ENCODE results near the gene SUGCT.
"Not testable (repeated sequence)": the region's sequence is repeated elsewhere in the genome, so short reads cannot be mapped to it uniquely, and the experiment has no call there.

The SUGCT gene

DNA sequence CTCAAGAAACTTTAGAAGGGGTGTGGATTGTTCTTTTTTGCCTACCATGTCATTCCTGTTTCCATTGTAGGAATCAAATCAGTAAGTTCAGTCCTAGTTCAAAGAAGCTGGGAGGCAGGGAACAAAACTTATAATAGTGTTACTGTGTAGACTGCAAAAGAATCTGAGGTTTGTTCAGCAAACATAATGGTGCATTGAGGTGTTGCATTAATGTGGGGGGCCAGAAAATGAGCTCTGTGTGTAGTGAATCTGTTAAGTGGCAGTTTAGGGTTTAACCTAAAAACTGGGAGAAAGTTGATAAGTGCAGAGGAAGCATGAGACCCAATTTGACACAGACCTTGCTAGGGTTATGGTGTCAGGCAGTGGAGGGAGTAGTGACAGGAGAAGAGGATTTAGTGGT lies 197.7 kb downstream of the SUGCT start:
- no peak for DNase-seq

DNA sequence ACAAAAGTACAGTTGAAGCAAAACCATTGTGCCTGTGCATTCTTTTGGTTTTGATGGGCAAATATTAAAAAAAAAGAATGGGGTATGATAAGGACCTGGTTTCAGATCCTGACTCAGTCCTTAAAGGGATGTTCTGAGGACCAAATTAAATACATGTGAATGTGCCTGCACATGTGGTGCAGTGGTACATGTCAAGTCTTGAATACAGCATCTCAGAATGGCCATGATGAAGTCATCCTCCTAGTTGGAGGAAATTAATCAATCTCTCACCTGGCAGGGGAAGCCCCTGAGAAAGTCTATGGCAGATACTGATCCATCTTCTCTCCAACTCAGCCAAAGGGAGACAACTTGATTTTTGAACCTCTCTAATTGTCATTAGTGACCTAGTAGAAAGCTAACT lies 207.0 kb downstream of the SUGCT start:
- no peak for DNase-seq

DNA sequence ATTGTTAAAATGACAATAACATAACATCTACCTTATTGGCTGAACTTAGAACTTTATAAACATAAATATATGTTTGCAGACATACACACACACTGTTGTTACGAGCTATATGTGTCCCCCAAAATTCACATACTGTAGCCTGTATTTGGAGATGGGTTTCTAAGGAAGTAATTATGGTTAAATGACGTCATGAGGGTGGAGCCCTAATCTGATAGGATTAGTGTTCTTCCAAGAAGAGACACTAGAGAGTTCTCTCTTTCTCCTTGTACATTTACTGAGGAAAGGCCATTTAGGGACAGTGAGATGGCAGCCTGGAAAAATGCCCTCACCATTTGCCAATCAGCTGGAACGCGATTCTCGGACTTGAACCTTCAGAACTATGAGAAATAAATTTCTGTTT lies 211.7 kb downstream of the SUGCT start:
- no peak for DNase-seq

DNA sequence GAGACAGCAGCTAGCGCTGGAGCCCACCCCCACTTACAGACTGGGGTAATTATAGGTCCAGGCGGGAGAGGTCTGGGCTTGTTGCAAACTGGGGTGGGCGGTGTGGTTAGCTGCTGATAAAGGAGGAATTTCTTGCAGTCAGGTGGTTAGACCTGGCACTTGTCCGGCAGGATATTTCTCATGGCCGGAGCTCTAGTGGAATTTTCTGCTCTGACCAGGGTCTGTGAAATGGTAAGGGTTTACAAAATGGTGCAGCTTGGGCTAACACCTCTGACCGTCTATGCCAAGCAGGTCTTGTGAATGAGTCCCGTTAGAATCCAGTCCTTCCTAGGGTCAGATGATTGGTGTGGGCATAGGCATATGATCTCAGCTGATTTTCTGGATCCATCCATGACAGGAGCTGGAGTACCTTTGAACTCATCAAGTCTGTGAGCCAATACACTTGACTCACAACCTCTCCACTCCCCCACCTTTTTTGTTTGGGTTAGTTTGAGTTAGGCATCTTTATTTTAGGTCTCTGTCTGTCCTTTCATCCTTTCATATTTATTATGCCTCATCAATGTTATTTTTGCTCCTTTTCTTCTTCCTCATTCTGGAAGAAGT lies 213.4 kb downstream of the SUGCT start:
- no peak for DNase-seq

DNA sequence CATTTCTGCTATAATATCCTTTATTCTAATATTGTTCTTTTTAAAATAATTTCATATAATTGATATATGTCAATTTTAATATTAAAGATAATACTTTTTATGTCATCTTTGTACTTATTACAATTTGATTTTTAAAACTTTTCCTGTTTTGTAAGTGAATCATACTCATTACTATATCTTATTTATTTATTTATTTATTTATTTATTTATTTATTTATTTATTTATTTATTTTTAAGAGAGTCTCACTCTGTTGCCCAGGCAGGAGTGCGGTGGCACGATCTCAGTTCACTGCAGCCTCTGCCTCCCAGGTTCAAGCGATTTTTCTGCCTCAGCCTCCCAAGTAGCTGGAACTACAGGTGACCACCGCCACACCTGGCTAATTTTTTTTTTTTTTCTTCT lies 215.3 kb downstream of the SUGCT start:
- DNase-seq: no peak

DNA sequence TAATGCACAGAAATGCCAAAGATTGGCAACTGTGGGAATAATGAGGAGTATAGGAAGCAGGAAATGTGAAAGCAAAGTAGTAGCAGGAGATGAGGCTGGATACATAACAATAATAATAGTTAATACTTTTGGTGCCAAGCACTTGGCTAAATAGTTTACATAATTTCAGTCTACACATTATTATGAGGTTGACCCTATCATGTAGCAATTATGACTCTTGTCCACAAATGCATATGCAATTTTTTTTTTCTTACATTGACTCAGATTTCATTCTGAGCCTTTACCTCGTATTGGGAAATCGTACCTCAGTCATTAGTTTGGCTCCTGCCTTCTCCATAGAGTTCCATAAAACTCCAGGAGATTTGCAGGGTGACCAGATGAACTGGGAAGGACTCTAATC lies 219.9 kb downstream of the SUGCT start:
- DNase-seq: no peak

DNA sequence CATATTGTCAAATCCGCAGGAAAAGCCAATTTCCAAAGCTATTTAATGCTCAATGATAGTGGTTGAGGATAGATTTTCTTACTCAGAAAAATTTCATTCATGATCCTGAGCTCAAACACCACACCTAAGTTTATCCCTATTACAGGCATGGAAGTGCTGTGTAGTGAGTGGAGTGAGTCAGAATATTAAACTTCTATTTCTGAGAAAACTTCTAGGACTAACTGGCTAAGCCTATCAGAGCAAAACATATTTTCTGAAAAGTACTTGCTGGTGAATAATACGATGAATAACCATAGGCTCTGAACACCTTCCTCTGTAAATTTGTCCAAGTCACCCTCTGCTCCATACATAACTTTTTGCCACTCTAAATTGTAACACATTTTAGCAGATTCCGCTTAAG lies 221.5 kb downstream of the SUGCT start:
- no peak for DNase-seq

DNA sequence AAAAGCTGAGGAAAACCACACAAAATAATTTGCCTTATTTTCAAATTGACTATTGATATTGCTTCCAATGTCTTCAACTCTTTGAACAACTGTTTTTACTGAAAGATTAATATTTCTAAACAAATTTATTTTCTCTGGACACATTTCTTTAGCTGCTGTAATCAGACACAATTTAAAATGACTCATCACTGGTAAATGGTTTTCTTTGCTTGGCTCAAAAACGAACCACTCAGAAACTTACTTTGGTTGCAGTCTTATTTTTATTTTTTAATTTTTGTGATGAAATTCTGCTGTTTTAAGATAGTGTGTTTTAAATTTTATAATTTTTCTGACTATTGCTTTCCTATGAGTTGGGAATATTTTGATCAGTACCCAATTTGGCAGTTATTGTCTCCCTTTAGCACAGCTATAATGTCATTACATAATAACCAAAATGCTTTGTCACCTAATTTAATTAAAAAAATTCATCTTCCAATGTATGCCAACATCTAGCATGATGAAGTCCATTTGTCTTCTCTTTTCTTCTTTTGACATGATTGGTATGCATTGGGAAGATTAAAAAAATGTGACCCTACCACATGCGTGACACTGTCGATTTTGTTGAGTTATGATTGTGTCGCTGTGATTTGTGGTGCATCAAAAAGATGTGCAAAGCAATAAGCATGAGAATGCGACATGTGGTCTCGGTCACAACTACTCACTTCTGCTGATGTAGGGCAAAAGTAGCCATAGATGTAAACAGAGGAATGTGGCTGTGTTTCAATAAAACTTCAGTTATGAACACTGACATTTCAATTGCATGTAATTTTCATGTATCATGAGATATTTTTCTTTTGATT lies 222.3 kb downstream of the SUGCT start:
- no peak for DNase-seq

DNA sequence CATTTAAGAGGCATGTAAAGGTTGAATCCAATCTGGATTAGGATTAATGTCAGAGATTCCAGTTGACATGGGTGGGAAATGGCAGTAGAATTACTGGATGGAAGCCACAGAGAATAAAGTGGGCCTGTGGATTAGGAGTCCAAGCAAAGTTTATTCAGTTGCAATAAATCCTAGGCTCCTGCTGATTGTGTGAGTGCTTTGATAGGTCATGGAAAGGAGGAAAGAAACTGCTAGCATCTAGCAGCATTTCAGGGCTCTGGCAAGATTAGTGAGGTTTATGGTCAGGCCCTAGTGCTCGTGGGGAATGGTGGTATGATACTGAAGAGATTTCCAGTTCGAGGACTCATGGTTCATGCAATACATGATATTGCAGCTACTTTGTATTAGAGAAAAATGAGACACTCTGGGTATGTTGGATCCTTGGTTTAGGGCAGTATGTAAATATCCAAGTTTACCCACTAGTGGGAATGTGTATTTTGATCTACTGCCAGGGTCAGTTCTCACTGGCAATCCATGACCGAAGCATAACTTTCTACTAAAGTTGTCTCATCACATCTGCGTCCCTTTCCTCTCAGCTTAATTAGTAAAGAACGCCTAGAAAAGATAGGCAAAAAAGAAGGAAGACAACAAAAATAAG lies 235.0 kb downstream of the SUGCT start:
- DNase-seq: no peak

DNA sequence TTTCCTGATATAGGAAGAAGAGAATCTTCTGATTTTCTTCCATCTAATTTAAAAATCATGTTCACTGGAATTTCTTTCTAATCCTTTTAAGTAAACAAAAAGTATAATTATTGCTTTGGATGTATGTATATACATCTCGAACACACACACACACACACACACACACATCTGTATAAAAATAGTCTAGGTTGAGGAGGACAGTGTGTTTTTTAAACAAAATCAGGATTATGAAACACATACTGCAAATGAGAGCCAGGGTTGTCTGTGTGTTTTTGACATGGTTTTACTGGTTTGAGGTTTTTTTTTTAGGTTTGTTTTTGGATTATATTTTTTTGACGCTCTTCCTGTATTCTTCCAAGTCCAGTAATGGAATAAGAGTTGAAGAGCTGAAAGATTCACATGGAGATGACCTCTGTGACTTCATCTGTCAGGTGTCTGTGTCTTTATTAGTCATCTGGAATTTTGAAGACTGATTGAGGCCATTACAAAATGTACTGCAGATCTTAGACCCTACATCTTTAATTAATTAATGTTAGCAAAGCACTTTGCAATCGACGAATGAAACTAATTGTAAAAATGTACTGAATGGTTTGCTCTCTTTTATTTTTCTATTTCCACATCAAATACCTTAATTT lies 237.1 kb downstream of the SUGCT start:
- no peak for DNase-seq

DNA sequence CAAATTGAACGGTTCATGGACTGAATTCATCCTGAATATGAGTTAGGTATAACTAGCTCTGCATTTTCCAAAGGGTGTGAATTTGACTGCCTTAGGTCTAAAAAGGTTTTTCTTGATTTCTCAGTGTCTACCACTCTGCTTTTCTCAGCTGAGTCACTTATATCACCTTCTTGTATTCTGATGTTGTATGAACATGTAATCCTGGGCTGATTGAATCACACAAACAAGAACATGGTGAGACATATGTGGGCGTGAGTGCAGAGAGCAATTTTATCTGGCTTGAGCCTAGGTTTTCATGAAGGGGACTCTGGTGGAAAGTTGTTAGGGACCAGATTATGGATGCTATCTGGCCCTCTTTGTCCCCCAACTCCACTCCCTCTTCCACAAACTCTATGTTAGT lies 239.8 kb downstream of the SUGCT start:
- DNase-seq: no peak

DNA sequence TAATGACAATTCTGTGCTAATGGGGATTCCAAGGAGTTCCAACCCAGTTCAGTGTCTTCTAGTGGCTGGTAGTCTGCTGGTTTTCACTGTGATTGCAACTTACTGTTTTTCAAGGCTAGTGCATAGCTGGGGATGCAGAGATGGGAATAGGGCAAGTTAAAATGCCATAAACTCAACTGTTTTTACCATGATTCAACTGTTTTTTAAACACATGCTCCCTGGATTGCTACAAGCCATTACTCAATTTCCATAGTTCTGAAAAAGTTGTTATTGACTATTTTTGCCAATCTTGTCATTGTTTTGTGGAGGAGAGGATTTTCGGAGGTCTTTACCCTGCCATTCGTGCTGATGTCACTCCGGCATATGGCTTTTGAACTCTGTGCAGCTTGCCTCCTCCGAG lies 245.3 kb downstream of the SUGCT start:
- DNase-seq: no peak

DNA sequence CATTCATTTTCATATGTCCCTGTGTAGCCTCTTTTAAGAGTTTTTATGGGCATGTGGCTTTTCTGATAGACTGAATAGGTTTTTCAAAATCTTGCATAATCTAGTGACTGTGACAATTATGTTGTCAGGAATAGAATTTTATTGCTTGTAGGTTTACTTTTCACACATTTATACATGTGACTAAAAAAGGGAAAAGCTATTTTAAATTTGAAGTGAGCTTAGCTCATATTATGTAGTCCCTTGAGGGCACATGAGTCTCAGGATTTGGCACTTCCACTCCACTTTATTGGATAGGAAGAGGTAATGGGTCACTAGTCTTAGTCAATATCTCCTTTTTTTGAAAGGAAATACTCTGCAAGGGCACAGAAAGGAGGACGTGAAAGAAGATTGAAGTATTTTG lies 247.3 kb downstream of the SUGCT start:
- DNase-seq: no peak

DNA sequence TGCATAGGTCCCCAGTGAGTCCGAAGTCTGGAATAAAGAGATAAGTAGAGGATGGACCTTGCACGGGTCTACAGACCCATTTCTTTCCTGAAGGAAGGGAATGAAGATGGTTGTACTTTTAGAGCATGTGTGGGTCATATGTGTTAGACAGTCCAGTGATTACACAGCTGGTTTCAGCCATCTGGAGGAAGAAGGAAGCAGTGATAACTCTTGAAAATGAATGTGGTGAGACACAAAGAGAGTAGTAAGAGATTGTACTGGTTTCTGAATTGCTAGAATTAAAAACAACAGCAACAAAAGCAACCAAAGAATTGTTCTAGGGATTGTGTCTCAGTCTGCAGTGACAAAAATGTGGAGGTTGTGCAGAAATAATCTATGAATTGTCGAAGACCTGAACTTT lies 258.9 kb downstream of the SUGCT start:
- DNase-seq: no peak

DNA sequence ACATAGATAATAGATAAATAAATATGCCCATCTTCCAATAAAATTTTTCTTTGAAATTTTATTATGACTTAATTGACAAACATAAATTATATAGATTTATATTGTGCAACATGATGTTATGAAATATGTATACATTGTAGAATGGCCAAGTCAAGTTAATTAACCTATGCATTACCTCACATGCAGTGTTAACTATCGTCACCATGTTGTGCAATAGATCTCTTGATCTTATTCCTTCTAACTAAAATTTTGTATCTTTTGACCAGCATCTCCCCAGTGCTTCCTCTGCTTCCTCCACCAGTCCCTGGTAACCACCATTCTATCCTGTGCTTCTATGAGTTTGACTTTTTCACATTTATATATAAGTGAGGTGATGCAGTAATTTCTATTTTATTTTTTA lies 259.6 kb downstream of the SUGCT start:
- no peak for DNase-seq

DNA sequence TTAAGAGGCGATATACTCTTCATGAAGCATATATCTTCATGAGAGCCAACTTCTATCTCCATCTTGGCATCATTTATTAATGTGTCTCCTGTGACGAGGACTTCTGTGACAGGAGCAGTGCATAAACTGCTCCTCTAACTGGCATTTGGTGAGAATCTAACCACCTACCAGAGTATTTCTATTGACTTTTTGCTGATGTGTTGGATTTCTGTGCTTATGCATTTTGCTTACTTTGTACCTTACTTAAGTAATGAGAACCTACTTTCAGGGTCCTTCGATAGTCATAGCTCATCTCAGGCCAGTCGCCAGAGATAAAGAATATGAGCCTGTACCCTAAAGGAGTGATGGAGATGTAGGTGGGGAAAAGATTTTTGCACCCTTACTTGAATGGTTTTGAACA lies 265.7 kb downstream of the SUGCT start:
- DNase-seq: no peak

DNA sequence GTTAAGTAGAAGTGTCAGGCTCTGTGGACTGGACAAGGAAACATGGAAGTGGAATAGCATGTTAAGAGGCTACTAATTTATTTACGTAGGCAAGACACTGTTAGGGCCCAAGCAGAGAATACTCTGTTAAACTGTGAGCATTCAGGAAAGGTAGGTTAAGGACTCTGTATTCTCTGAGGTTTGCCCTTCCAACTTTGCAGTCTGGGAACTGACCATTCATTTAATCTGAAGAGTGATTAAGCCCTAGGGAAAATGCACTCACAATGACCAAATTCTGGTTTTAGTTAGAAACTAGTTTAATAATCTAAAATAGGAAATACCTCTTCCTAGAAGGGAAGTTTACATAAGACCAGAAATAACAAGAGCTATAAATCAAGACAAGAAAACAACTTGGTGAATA lies 266.6 kb downstream of the SUGCT start:
- no peak for DNase-seq

DNA sequence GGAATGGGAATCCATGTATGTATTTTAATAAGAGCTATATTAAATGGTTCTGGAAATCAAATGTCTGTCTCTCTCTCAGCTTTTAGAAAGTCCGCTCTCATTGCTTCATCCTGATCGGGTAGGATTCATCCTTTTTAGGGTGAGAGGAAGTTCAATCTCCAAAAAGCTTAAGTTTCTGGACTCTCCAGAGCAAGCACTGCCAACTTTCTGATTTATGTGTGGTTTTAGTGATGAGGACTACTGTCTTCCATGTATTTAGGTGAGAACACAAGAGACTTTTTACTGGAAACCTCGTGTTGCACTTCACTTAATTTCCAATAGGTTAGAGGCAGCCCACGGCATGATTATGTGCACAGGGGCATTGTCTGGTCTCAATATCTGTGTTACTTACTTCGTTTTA lies 267.9 kb downstream of the SUGCT start:
- no peak for DNase-seq

DNA sequence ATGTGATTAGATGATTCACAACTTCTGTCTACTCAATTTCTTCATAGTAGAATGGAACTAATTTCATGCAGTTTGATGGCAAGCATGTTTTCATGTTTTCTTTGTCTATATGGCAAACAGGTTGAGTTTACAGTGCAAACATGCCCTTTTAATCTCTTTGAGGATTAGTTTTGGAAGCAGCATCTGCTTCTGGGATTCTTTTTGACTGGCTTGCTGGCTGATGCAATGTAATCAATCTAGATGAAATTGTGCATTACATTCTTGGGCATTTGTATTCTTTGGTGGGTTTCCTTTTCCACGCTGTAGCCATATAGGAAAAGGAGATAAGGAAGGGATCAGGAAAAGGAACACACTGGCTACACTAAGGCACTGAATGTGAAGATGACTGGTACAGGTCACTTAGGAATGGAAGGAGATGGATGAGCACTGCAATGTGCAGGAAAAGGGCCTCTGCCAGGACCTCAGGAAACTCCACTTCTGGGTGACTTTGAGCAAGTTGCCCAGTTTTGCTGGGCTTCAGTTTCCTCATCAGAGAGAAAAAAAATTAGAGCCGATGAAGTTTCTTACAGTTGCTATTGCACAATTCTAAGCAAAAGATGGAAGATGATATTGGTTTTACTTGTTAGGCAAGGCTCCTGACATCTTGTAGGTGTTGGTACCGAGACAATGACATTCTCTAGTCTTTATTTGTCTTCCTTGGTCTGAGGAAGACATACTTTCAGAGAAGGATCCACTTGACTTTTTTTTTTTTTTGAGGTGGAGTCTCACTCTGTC lies 269.1 kb downstream of the SUGCT start:
- no peak for DNase-seq

DNA sequence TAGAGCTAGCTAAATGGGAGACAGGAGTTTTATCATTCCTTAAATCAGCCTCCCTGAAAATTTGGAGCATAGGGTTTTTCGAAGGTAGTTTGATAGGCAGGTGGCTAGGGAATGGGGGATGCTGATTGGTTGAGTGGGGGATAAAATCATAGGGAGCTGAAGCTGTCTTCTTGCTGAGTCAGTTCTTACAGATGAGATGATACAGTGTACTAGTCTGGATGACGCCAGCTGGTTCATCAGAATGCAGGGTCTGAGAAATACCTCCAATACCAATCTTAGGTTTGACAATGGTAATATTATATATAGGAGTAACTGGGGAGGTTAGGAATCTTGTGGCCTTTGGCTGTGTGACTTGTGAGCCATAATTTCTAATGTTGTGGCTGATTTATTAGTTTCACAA lies 271.2 kb downstream of the SUGCT start:
- DNase-seq: no peak

DNA sequence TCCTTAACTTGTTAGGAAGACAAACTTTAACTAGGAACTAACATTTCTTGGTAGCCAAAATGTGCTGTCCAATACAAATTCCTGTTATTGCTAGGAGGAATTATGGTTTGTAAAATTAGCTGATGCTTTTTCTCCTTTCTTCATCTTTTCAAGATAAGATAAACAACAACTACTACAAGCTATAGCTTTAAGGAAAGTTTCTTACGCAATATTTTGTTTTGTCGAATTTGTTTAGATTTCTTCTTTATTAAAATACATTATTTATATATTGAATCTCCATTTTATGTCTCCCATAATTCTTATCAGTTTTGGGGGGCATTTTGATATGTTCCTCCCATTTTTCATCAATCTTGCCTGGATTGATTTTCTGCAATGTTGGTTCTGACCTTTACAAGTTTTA lies 277.5 kb downstream of the SUGCT start:
- no peak for DNase-seq

DNA sequence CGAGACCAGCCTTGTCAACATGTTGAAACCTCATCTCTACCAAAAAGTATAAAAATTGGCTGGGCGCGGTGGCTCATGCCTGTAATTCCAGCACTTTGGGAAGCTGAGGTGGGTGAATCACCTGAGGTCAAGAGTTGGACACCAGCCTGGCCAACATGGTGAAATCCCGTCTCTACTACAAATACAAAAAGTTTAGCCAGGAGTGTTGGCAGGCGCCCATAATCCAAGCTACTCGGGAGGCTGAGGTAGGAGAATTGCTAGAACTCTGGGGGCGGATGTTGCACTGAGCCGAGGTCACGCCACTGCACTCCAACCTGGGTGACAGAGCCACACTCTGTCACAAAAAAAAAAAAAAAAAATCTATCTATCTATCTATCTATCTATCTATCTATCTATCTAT lies 279.9 kb downstream of the SUGCT start:
- not testable (repeated sequence) for DNase-seq

DNA sequence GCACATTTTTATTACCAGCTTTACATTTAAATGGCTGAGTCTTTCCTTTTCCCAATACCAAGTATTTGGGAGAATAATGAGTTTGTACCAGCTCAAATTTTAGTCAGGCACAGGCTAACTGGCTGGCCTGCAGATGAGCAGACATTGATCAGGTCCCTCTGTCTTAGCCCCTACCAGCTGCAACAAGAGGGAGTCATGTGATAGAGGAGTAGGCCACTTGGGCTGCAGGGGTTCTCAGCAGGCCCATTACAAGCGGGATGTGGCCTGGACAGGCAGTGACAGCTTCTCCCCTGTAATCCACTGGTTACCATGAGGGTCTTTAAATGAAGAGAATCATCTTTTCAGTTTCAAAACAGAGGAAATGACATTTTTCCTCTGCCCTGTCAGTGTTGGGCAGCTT lies 283.6 kb downstream of the SUGCT start:
- no peak for DNase-seq
